Measurements from ENCODE around the gene DOCK1. TPM values are rescaled to one million over a fixed set of nuclear protein-coding genes. Genes with fewer than 3 reads are reported as not detected.

DOCK1 gene
- total RNA-seq, 1 donor from 2014 or later, result 72.6 TPM

GRCh38 chr10:127190427-127190826 lies 285.2 kb downstream of the DOCK1 start:
- Histone ChIP-seq H3K27ac (no peak overlapping the region), H3K4me3 (no peak overlapping the region), H3K4me2 (no peak overlapping the region), H3K4me1 (peaks cover 6% of the 10 kb centered on the region), H3K36me3 (no peaks in the 10 kb centered on the region), H3K9ac (no peak overlapping the region), H3K79me2 (ENCODE audit: low read depth) (no peaks in the 10 kb centered on the region), H4K20me1 (ENCODE audit: low read depth) (peaks cover 45% of the 10 kb centered on the region), H2AFZ (replicated peaks) (no peak overlapping the region), H3K9me3 (ENCODE audit: low read depth) (no peaks in the 10 kb centered on the region), H3F3A (ENCODE audit: low read depth) (peaks cover 5% of the 10 kb centered on the region), H3K27me3 (peaks cover 38% of the 10 kb centered on the region)
- H3K27ac Mint-ChIP-seq, result no peak overlapping the region
- H3K4me3 Mint-ChIP-seq, result no peak overlapping the region
- no peaks in the 10 kb centered on the region for H3K9me3 Mint-ChIP-seq
- peaks cover 14% of the 10 kb centered on the region for H3K27me3 Mint-ChIP-seq (ENCODE audit: insufficient read depth, low read depth)
- no peak for TF ChIP-seq EZH2 (IDR thresholded peaks at IDR 0.05)
- TF ChIP-seq EZH2phosphoT487 (IDR thresholded peaks at IDR 0.05), result no peak
- TF ChIP-seq CTCF (IDR thresholded peaks at IDR 0.05), result no peak
- H3K36me3 Mint-ChIP-seq, result no peaks in the 10 kb centered on the region
- peaks cover 3% of the 10 kb centered on the region for H3K4me1 Mint-ChIP-seq
- DNase-seq (ENCODE audit: low spot score), result no peak

GRCh38 chr10:127193125-127193524 lies 287.9 kb downstream of the DOCK1 start:
- Histone ChIP-seq H3K79me2 (ENCODE audit: low read depth) (no peaks in the 10 kb centered on the region), H3K27ac (no peak overlapping the region), H3K9ac (no peak overlapping the region), H3K4me3 (no peak overlapping the region), H2AFZ (replicated peaks) (no peak overlapping the region), H3K4me2 (no peak overlapping the region), H3K4me1 (peaks cover 14% of the 10 kb centered on the region), H3K36me3 (no peaks in the 10 kb centered on the region), H4K20me1 (ENCODE audit: low read depth) (peaks cover 64% of the 10 kb centered on the region), H3F3A (ENCODE audit: low read depth) (peaks cover 5% of the 10 kb centered on the region), H3K9me3 (ENCODE audit: low read depth) (no peaks in the 10 kb centered on the region), H3K27me3 (peaks cover 64% of the 10 kb centered on the region)
- Mint-ChIP-seq H3K27me3 (ENCODE audit: insufficient read depth, low read depth) (peaks cover 15% of the 10 kb centered on the region), H3K9me3 (no peaks in the 10 kb centered on the region), H3K4me3 (no peak overlapping the region), H3K4me1 (peaks cover 16% of the 10 kb centered on the region), H3K36me3 (no peaks in the 10 kb centered on the region), H3K27ac (no peak overlapping the region)
- no peak for DNase-seq (ENCODE audit: low spot score)
- no peak for TF ChIP-seq EZH2 (IDR thresholded peaks at IDR 0.05)
- TF ChIP-seq CTCF (IDR thresholded peaks at IDR 0.05), result no peak
- no peak for TF ChIP-seq EZH2phosphoT487 (IDR thresholded peaks at IDR 0.05)

- Histone ChIP-seq H3K9me3 (ENCODE audit: low read depth) (no peaks in the 10 kb centered on the region), H3K27ac (no peak overlapping the region), H3K79me2 (ENCODE audit: low read depth) (no peaks in the 10 kb centered on the region), H3K4me1 (peaks cover 14% of the 10 kb centered on the region), H3K27me3 (peaks cover 66% of the 10 kb centered on the region), H4K20me1 (ENCODE audit: low read depth) (peaks cover 68% of the 10 kb centered on the region), H3K4me2 (no peak overlapping the region), H3K36me3 (no peaks in the 10 kb centered on the region), H3K4me3 (no peak overlapping the region), H2AFZ (replicated peaks) (no peak overlapping the region), H3K9ac (no peak overlapping the region), H3F3A (ENCODE audit: low read depth) (peaks cover 5% of the 10 kb centered on the region)
- DNase-seq (ENCODE audit: low spot score), result no peak
- H3K9me3 Mint-ChIP-seq, result no peaks in the 10 kb centered on the region
- no peaks in the 10 kb centered on the region for H3K36me3 Mint-ChIP-seq
- peaks cover 20% of the 10 kb centered on the region for H3K27me3 Mint-ChIP-seq (ENCODE audit: insufficient read depth, low read depth)
- no peak overlapping the region for H3K27ac Mint-ChIP-seq
- TF ChIP-seq CTCF (IDR thresholded peaks at IDR 0.05) (no peak), EZH2 (IDR thresholded peaks at IDR 0.05) (no peak), EZH2phosphoT487 (IDR thresholded peaks at IDR 0.05) (no peak)
- peaks cover 19% of the 10 kb centered on the region for H3K4me1 Mint-ChIP-seq
- H3K4me3 Mint-ChIP-seq, result no peak overlapping the region
These were observed 288.9 kb downstream of the DOCK1 start for GRCh38 chr10:127194111-127194510.
